ENCODE data around the gene GNAQ.

Gene GNAQ

GRCh38 chr9:77981907-77982306 lies 49.7 kb downstream of the GNAQ start:
- no peak for TF ChIP-seq ZNF274 (IDR thresholded peaks at IDR 0.05; ENCODE audit: low read depth, low read length)
- H3K4me3 ChIP-seq (ENCODE audit: low read length) = no peak overlapping the region

- no peak overlapping the region for H3K4me3 ChIP-seq (ENCODE audit: low read length)
- no peak for TF ChIP-seq ZNF274 (IDR thresholded peaks at IDR 0.05; ENCODE audit: low read depth, low read length)
Observed at GRCh38 chr9:77981332-77981731, 50.3 kb downstream of the GNAQ start.

GRCh38 chr9:77980622-77981021 lies 51.0 kb downstream of the GNAQ start:
- no peak for TF ChIP-seq ZNF274 (IDR thresholded peaks at IDR 0.05; ENCODE audit: low read depth, low read length)

GRCh38 chr9:77978086-77978781 lies 53.4 kb downstream of the GNAQ start:
- no peak for TF ChIP-seq ZNF274 (IDR thresholded peaks at IDR 0.05; ENCODE audit: low read depth, low read length)

More at GRCh38 chr9:77980622-77981021, 51.0 kb downstream of the GNAQ start:
- no peak overlapping the region for H3K4me3 ChIP-seq (ENCODE audit: low read length)

GRCh38 chr9:77977210-77977611 lies 54.4 kb downstream of the GNAQ start:
- no peak for TF ChIP-seq ZNF274 (IDR thresholded peaks at IDR 0.05; ENCODE audit: low read depth, low read length)
- no peak overlapping the region for H3K4me3 ChIP-seq (ENCODE audit: low read length)

More at GRCh38 chr9:77978086-77978781, 53.4 kb downstream of the GNAQ start:
- no peak overlapping the region for H3K4me3 ChIP-seq (ENCODE audit: low read length)

GRCh38 chr9:77975806-77976205 lies 55.8 kb downstream of the GNAQ start:
- no peak for TF ChIP-seq ZNF274 (IDR thresholded peaks at IDR 0.05; ENCODE audit: low read depth, low read length)
- H3K4me3 ChIP-seq (ENCODE audit: low read length) = no peak overlapping the region

GRCh38 chr9:77975036-77975435 lies 56.6 kb downstream of the GNAQ start:
- no peak for TF ChIP-seq ZNF274 (IDR thresholded peaks at IDR 0.05; ENCODE audit: low read depth, low read length)
- no peak overlapping the region for H3K4me3 ChIP-seq (ENCODE audit: low read length)

- no peak overlapping the region for H3K4me3 ChIP-seq (ENCODE audit: low read length)
- no peak for TF ChIP-seq ZNF274 (IDR thresholded peaks at IDR 0.05; ENCODE audit: low read depth, low read length)
Observed at GRCh38 chr9:77974434-77974833, 57.2 kb downstream of the GNAQ start.

- TF ChIP-seq ZNF274 (IDR thresholded peaks at IDR 0.05; ENCODE audit: low read depth, low read length) = no peak
- H3K4me3 ChIP-seq (ENCODE audit: low read length) = no peak overlapping the region
Observed at GRCh38 chr9:77969083-77969482, 62.5 kb downstream of the GNAQ start.

GRCh38 chr9:77968506-77968905 lies 63.1 kb downstream of the GNAQ start:
- H3K4me3 ChIP-seq (ENCODE audit: low read length) = no peak overlapping the region
- no peak for TF ChIP-seq ZNF274 (IDR thresholded peaks at IDR 0.05; ENCODE audit: low read depth, low read length)

- TF ChIP-seq ZNF274 (IDR thresholded peaks at IDR 0.05; ENCODE audit: low read depth, low read length) = no peak
- H3K4me3 ChIP-seq (ENCODE audit: low read length) = no peak overlapping the region
Observed at GRCh38 chr9:77966718-77967117, 64.9 kb downstream of the GNAQ start.

GRCh38 chr9:77965445-77966123 lies 66.0 kb downstream of the GNAQ start:
- TF ChIP-seq ZNF274 (IDR thresholded peaks at IDR 0.05; ENCODE audit: low read depth, low read length) = no peak

GRCh38 chr9:77964258-77964657 lies 67.4 kb downstream of the GNAQ start:
- no peak overlapping the region for H3K4me3 ChIP-seq (ENCODE audit: low read length)
- TF ChIP-seq ZNF274 (IDR thresholded peaks at IDR 0.05; ENCODE audit: low read depth, low read length) = no peak

More at GRCh38 chr9:77965445-77966123, 66.0 kb downstream of the GNAQ start:
- no peak overlapping the region for H3K4me3 ChIP-seq (ENCODE audit: low read length)

GRCh38 chr9:77961541-77961940 lies 70.1 kb downstream of the GNAQ start:
- H3K4me3 ChIP-seq (ENCODE audit: low read length) = no peak overlapping the region
- TF ChIP-seq ZNF274 (IDR thresholded peaks at IDR 0.05; ENCODE audit: low read depth, low read length) = no peak

Measured in GM08714 (cell line).